NCI-H1105 treated with DMSO at 0.1 percent for 48 hours (cell line): Measurements from ENCODE around the gene CACNA1D.

Experiments
- DNase-seq: peaks from one replicate; lab custom pipeline; 2025; lab: John Stamatoyannopoulos, UW

CACNA1D gene

DNA sequence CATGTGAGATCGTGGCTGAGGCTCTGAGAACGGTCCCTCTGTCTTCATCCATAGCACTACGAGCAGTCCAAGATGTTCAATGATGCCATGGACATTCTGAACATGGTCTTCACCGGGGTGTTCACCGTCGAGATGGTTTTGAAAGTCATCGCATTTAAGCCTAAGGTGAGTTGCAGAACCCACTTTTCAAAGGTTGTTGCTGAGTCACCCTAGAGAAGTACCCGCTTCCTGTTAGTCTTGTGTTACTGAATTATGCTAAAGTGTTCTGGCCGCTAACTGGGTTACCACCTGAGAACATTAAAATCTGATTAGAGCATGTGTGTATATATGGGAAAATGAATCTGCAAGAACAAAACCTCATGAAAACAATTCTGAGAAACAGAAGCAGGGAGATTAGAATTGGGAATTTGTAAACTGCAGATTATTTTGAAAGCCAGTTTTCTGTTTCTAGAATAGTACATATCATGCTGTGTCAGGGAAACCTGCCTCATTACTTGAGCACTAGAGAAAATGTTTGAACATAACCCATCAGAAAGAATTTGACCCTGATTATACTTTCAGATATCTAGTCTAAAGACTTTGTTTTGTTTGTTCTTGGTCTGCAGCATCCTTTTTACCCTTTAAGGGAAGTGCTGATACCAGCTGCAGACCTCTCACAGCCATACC, 259.2 kb downstream of the CACNA1D start:
- DNase-seq, result no peak

DNA sequence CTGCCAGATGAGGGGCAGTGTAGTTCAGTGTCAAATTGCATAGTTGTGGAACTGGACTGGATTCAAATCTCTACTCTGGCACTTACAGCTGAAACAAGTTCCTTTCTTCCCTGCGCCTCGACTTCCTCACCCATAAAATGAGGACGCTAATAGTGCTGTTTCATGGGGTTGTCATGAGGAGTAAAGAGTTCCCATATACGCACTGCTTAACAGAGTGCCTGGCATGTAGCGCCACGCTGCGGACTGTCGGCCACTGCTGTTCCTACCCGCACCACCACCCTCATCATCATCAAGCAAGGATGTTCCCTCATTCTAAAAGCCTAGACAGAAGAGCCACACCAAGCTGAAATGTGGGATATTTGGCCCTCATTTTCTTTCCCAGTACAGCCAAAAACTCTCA, 259.9 kb downstream of the CACNA1D start:
- DNase-seq, result no peak

DNA sequence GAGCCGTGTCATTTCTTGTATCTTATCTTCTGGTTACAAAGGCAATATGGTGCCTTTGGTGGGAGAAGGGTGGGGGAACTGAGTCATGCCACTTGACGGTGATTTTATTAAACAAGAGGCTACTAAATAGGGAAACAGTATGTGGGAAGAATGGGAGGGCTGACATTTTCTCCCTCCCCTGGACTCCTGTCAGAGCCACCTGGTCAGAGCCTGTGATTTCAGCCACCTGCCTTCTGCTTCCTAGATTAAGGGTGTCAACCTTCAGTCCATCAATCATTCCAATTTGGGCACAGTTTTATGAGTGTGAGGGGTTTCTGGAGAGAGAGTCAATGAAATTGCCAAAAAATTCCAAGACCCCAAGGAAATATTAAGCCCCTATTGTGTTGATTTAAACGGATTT, 264.4 kb downstream of the CACNA1D start:
- no peak for DNase-seq

DNA sequence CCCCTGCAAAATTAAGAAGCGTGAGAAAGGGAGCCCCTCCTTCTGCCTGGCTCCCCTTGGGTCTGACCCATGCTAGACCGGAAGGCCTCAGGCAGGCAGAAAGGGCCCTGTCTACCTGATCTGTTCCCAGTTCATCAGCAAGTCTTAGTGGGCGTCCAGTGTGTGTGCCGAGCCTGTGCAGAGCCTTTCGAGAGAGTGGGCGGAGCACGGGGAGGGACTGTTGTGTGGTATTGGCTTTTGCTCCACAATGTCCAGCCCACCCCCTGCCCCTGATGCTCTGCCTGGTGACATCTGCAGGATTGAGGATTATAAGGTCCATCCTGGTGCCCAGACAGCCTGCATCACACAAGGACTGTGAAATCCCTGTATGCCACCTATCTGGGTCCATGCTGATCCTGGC, 268.9 kb downstream of the CACNA1D start:
- no peak for DNase-seq

DNA sequence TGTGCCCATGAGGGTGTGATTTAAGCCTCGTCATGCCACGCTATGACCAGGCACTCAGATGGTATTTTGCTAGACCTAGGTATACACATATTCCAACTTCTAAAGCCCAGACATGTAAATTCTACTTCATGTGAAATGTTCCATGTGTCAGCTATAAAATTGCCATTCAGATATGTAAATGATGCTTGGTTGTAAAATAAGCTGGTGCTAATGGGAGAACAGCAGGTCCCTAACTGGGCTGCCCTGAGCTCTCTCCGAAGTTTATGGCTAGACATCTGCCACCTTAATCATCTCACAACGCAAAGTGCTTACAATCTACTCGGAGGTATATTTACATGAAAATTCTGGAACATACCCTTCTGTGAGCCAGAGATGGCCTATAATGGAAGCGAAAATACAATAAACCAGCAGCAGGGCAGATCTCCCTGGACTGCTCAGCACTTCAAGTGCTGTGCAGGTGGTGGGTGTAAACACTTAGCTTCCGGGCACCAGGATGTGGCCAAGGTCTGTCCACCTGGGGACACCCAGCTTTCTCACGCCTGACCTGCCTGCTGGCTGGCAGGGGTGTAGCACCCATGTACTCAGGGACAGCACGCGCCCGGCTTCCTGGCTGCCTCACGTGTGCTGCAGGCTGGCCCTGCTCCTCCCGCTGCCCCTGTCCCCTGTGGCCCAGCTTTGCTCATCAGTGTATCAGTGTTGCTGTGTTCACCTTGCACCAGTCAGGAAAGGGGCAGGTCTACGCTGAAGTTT, 269.8 kb downstream of the CACNA1D start:
- DNase-seq, result no peak

GRCh38 chr3:53765753-53766152, 271.3 kb downstream of the CACNA1D start:
- no peak for DNase-seq

GRCh38 chr3:53766706-53767105, 272.3 kb downstream of the CACNA1D start:
- DNase-seq, result no peak

DNA sequence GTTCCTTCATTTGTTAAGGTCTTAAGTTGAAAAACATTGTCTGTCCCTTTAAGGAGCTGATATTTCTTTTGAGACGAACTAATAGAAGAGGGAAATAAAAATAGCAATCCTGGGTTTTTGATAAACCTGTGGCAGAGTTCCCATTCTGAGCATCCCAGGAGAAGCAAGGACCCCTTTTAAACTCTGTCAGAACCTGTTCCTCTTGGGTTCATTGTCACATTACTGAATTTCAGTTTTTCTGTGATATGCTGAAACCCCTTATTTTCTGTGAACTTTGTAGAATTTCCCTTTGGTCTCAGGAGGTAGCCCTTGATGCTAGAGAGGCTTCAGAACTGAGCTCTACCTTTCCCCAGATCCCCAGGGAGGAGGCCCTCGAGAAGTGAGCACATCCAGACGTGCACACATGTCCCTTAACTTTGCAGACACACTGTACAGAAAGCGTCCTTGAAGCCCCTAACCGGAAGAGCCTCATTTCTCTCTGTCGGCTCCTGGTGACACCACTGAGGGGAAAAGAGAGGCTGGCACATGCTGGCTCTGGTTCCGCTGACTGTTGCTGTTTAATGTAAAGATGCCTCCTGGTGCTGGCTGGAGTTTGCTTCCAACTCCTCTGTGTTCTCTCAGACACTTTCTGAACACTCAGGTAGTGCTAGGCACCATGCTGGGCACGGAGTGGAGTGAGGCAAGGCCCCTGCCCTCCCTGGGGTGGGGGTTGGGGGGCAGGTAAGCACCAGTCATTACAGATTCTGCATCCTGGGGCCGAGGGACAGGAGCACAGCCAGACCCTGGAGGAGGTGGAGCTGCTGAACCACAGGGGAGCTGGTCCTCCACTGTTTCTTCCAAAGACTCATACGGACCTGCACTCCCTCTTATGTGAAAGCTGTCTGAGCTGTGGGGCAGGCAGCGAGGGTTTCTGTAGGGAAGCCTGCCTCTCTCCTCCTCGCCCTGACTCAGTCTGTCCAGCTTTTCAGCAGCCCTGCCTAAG, 274.4 kb downstream of the CACNA1D start:
- no peak for DNase-seq

GRCh38 chr3:53772562-53772961, 278.2 kb downstream of the CACNA1D start:
- DNase-seq, result no peak

GRCh38 chr3:53773021-53773436, 278.6 kb downstream of the CACNA1D start:
- DNase-seq, result no peak

- no peak for DNase-seq
These were observed 279.4 kb downstream of the CACNA1D start for GRCh38 chr3:53773611-53774368.

DNA sequence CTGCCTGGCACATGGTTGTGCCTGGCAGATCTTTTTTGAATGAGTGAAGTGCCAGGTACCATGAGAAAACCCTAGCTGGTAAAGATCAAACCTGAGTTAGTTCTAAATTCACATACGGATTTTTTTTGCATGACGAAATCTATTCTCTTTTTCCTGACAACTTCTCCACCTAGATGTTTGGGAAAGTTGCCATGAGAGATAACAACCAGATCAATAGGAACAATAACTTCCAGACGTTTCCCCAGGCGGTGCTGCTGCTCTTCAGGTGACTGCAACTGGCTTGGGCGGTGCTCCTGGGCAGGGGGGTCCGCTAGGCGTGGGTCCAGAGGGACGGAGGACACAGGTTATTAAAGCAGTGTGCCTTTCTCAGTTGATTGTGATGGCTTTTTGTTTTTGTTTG, 280.0 kb downstream of the CACNA1D start:
- no peak for DNase-seq

DNA sequence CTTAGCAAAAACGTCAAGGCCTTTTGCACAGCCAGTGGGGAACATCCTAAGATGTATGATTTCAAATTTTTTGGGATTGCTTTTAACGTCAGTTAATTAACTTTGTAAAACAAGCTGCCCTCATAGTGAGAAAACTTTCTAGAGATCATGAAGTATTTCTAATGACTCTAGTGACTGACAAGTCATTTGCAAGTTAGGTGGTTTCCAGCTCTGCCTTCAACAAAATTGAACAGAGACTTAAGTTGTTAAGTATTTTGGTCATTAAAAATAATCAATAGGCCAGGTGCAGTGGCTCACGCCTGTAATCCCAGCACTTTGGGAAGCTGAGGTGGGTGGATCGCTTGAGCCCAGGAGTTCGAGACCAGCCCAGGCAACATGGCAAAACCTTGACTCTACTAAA, 280.6 kb downstream of the CACNA1D start:
- DNase-seq, result no peak

GRCh38 chr3:53775834-53776251, 281.4 kb downstream of the CACNA1D start:
- no peak for DNase-seq

DNA sequence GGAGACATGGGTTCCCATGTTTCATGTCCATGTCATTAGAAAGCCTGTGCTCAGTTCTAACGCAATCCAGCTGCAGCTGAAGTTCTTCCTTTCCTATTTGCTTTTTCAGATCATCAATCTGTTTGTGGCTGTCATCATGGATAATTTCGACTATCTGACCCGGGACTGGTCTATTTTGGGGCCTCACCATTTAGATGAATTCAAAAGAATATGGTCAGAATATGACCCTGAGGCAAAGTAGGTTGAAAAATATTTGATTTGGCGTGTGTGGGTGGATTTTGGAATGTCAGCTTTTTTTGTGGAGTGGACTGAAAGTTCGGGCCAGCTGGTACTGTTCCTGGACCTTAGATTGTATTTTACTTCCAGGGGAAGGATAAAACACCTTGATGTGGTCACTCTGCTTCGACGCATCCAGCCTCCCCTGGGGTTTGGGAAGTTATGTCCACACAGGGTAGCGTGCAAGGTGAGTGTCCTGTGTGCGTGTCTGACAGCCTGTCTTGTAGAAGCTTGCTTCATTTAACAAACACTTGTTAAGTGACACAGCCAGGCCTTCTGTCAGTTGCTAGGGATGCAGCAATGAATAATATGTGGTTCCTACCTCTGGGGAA, 282.2 kb downstream of the CACNA1D start:
- no peak for DNase-seq

DNA sequence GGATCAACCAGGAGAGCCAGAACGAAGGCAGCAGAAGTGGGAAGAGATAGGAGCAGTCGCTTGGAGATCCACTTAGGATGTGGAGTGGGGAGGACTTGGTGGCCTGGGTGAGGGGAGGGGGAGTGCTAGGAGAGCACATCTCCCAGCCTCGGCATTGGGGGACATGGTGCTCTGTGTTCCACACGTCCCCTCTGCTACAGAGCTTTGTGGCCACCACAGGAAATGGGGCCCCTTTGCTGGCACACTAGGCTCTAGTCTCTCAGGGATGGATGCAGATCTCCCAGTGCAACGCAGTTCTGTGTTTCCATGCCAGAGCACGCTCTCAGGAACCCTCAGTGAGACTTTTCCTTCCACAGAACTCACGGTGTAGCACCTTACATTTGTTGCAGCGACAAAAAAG, 283.1 kb downstream of the CACNA1D start:
- no peak for DNase-seq

DNA sequence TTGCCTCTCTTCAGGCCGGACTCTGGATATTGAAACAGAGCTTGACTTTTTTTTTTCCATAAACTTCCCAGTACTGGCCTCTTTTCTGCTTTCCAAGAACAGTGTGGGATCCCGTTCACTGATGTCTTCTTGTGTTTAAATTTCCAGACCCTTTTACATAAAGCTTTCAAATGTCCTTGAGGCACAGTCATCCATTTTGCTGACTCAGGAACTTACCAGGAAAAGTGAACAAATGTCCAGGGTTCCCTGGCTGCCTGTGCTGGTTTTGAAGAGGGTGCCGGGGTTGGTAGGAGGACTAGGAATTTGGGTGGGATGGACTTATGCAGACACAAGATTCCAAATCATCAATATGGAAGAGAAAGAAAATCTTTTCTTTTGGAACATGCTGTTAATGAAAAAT, 283.7 kb downstream of the CACNA1D start:
- no peak for DNase-seq

- no peak for DNase-seq
These were observed 285.8 kb downstream of the CACNA1D start for GRCh38 chr3:53780171-53780570.

- no peak for DNase-seq
These were observed 286.4 kb downstream of the CACNA1D start for GRCh38 chr3:53780806-53781205.

GRCh38 chr3:53787016-53787415, 292.6 kb downstream of the CACNA1D start:
- no peak for DNase-seq

DNA sequence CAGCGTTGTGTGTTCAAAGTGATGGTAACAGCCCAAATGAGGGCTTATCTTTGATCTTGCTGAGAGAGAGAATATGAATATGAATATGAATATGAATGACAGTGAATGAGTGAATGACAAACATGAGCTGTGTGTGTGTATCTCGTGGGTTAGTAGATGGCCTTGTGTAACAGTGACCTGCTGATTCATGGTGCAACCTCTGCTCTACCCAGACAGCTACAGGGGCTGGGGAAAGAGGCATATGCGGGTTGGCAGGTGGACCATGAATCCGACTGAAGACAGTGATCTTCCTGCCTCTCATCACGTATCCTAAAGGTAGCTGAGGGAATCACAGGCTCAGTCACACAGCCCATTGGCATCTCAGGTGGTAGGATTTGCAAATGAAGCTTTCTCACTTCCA, 293.6 kb downstream of the CACNA1D start:
- no peak for DNase-seq
